Lung (tissue), 12 donors: ENCODE measurements around the gene ATXN1. TPM values are rescaled to one million over a fixed set of nuclear protein-coding genes. Genes with fewer than 3 reads are reported as not detected.

ENCODE experiments used
- ATAC-seq: fragments of 200-7000 bp; cut with Tn5 transposase; one replicate; pipeline ENCODE4 v1.9.1; 2020; ENCODE audit warnings: moderate number of reproducible peaks; ENCODE audit not compliant: insufficient read depth, low FRiP score
- DNase-seq, 3 donors: peaks; one replicate each; pipeline ENCODE4 v3.0.0-alpha.2; 2013 to 2017
- H3K27ac ChIP-seq, 2 donors: one replicate each; pipeline ENCODE4 v1.5.1; 2013; ENCODE audit warnings: mild to moderate bottlenecking in 2 of 2, moderate library complexity in 2 of 2, control low read depth in 1 of 2, inconsistent platforms in 1 of 2, low read depth in 1 of 2, low read length in 1 of 2
- H3K27me3 ChIP-seq, 3 donors: one replicate each; pipeline ENCODE4 v1.5.1; 2013; ENCODE audit warnings: low read length in 2 of 3; ENCODE audit not compliant: control insufficient read depth in 3 of 3, insufficient read depth in 3 of 3
- H3K36me3 ChIP-seq, 4 donors: one replicate each; pipeline ENCODE4 v1.5.1; 2013; ENCODE audit warnings: low read length in 4 of 4, mild to moderate bottlenecking in 1 of 4, moderate library complexity in 1 of 4; ENCODE audit not compliant: control insufficient read depth in 4 of 4, insufficient read depth in 4 of 4
- H3K4me1 ChIP-seq, 5 donors: one replicate each; pipeline ENCODE4 v1.5.1; 2013; ENCODE audit warnings: low read length in 5 of 5, mild to moderate bottlenecking in 2 of 5, moderate library complexity in 1 of 5; ENCODE audit not compliant: control insufficient read depth in 5 of 5, insufficient read depth in 5 of 5
- H3K4me3 ChIP-seq: one replicate; pipeline ENCODE4 v1.5.1; 2013; ENCODE audit warnings: mild to moderate bottlenecking, control low read depth, moderate library complexity
- H3K9ac ChIP-seq, 2 donors: one replicate each; pipeline ENCODE4 v1.5.1; 2013; ENCODE audit warnings: low read length in 2 of 2, control low read depth in 1 of 2; ENCODE audit not compliant: insufficient read depth in 1 of 2
- H3K9me3 ChIP-seq, 4 donors: one replicate each; pipeline ENCODE4 v1.5.1; 2013; ENCODE audit warnings: low read length in 3 of 4, mild to moderate bottlenecking in 1 of 4, moderate library complexity in 1 of 4; ENCODE audit not compliant: control insufficient read depth in 4 of 4, insufficient read depth in 3 of 4
- WGBS, 2 donors: extraction: QIAGEN DNeasy Blood & Tissue Kit; methylation state at CpG; one replicate each; pipeline ENCODE4 v1.1.7; 2013; 5-methylcytosine and 5-hydroxymethylcytosine counted together
- polyA plus RNA-seq, 2 donors: library from polyadenylated mRNA; stranded (reverse); fragments of 200-250 nt; gene quantifications; one replicate each; pipeline ENCODE4 v1.2.1, GENCODE V29; 2013
- total RNA-seq, 2 donors: library from RNA; depleted of rRNA in 1 of 2; stranded (reverse); fragments of >200 nt in 1 of 2; gene quantifications; one replicate each; pipeline ENCODE4 v1.2.1, GENCODE V29; 2014 to 2021
- TF ChIP-seq, protein P1 (sequence below): IDR thresholded peaks from 2 replicates; pipeline ENCODE4 v1.5.1; 2012; ENCODE audit warnings: mild to moderate bottlenecking; ENCODE audit errors: control extremely low read depth, extremely low read depth
- donor health status: control.
- donor health status: control.
- donor health status: Bipolar disorder and iron deficiency.
- donor health status: healthy.
- donor health status: DM: yes; HTN: yes; CAD: no.

Gene ATXN1
- total and polyA plus RNA-seq, 4 donors = 9.7 to 108 (median 34.9) TPM

GRCh38 chr6:16498237-16498636, 263.0 kb downstream of the ATXN1 start:
- H3K27me3 ChIP-seq = no peaks in the 10 kb centered on the region
- no peak overlapping the region for H3K9ac ChIP-seq
- TF ChIP-seq, protein P1, sequence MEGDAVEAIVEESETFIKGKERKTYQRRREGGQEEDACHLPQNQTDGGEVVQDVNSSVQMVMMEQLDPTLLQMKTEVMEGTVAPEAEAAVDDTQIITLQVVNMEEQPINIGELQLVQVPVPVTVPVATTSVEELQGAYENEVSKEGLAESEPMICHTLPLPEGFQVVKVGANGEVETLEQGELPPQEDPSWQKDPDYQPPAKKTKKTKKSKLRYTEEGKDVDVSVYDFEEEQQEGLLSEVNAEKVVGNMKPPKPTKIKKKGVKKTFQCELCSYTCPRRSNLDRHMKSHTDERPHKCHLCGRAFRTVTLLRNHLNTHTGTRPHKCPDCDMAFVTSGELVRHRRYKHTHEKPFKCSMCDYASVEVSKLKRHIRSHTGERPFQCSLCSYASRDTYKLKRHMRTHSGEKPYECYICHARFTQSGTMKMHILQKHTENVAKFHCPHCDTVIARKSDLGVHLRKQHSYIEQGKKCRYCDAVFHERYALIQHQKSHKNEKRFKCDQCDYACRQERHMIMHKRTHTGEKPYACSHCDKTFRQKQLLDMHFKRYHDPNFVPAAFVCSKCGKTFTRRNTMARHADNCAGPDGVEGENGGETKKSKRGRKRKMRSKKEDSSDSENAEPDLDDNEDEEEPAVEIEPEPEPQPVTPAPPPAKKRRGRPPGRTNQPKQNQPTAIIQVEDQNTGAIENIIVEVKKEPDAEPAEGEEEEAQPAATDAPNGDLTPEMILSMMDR = no peak
- H3K4me3 ChIP-seq = no peak overlapping the region
- peak; percentile 41 for ATAC-seq
- 65 to 91% methylated on average over 1 of the region's 1 CpG for WGBS, 2 donors
- H3K36me3 ChIP-seq = no peaks in the 10 kb centered on the region
- DNase-seq = no peak
- no peak overlapping the region for H3K27ac ChIP-seq
- H3K4me1 ChIP-seq = peaks cover 0 to 19% (median 8%) of the 10 kb centered on the region in 5 donors
- H3K9me3 ChIP-seq = peaks cover 0 to 3% (median 0%) of the 10 kb centered on the region in 4 donors

DNA sequence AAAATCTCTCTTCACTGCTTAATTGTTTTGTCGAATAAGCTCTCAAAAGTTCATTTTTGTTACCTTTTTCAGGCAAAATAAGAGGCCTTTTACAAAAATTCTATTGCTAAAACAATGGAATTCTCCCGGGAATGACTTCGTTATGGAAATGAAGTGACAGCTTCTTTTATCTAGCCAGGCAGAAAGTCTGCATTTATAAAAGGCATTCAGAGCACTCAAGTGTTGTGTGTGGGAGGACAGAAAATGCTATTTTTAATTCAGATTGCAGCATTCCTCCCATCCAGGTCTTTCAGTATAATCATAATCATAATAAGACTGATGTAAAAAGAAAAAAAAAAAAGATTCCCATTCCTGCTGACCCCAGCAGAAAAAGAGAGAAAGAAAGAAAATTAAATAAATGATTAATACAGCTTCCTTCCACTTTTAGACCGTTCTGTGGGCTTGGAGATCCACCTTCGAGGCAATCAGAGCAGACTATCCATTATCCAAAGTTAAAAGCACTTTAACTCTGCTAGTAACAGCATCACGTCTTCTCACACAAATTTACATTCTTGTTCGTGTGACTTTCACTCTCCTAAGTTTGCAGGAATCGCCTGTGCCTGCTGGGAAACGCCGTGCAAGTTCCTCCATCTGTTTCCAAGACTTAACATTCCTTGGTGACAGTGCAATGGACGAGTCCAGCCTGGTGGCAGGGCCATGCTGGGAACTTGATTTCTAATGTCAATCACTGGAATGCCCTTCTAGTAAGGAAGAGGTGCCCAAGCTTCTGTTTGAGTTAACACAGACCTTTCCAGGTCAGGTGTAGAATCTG, 264.1 kb downstream of the ATXN1 start:
- Histone ChIP-seq H3K4me1 (peaks cover 0 to 15% (median 7%) of the 10 kb centered on the region in 5 donors), H3K36me3 (no peaks in the 10 kb centered on the region), H3K27me3 (no peaks in the 10 kb centered on the region), H3K27ac (peak overlapping the region in 1 of 2 donors; percentile 24), H3K9ac (no peak overlapping the region), H3K4me3 (no peak overlapping the region), H3K9me3 (peaks cover 0 to 3% (median 0%) of the 10 kb centered on the region in 4 donors)
- 74 to 77% methylated on average over 11 of the region's 11 CpGs for WGBS, 2 donors
- ATAC-seq (no peak), DNase-seq (peak; percentile 79 to 87 (median 80))
- TF ChIP-seq, protein P1 = no peak

GRCh38 chr6:16496210-16496609, 265.1 kb downstream of the ATXN1 start:
- H3K36me3 ChIP-seq = no peaks in the 10 kb centered on the region
- peak in 1 of 3 donors; percentile 23 for DNase-seq
- TF ChIP-seq, protein P1 = no peak
- 84 to 85% methylated on average over 5 of the region's 5 CpGs for WGBS, 2 donors
- no peak overlapping the region for H3K4me3 ChIP-seq
- H3K9ac ChIP-seq = no peak overlapping the region
- no peaks in the 10 kb centered on the region for H3K27me3 ChIP-seq
- H3K27ac ChIP-seq = no peak overlapping the region
- peaks cover 0 to 3% (median 0%) of the 10 kb centered on the region in 4 donors for H3K9me3 ChIP-seq
- peaks cover 0 to 15% (median 7%) of the 10 kb centered on the region in 5 donors for H3K4me1 ChIP-seq
- ATAC-seq = no peak
